Fibroblast of pulmonary artery (primary cell): ENCODE results near the gene ERC1.

ENCODE experiments used
- DNase-seq: peaks from one replicate; pipeline ENCODE4 v3.0.0-alpha.2; 2010; ENCODE audit warnings: low read depth
- H3K4me3 ChIP-seq: replicated peaks from 2 replicates; pipeline ENCODE4 v1.5.1; 2011; ENCODE audit warnings: low read depth, mild to moderate bottlenecking, control low read depth, low read length, moderate library complexity
- CTCF ChIP-seq: IDR thresholded peaks from 2 replicates; pipeline ENCODE4 v1.5.1; 2011; ENCODE audit warnings: mild to moderate bottlenecking, control low read depth, low read length, inconsistent platforms; ENCODE audit errors: missing control alignments

ERC1 gene

DNA sequence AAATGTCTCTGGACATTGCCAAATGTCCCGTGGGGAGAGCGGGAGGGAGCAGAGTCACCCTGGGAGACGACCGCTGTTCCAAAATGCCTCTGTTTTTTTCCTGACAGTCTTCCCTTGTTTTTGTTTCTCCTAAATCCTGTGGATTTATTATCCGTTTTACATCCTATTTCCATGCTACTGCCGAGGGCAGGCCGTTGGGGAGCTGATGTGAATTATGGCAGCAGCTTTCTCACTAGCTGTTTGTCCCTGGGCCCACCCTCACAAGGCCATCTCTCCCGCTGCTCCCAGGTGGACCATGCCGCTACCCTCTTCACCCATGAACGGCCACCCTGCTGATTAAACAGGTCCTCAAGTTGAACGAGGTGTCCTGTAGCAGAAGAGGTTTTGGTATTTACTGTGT lies 548.1 kb downstream of the ERC1 start:
- no peak for DNase-seq
- no peak overlapping the region for H3K4me3 ChIP-seq
- TF ChIP-seq CTCF, result no peak

GRCh38 chr12:1540690-1541089 lies 549.7 kb downstream of the ERC1 start:
- no peak overlapping the region for H3K4me3 ChIP-seq
- no peak for TF ChIP-seq CTCF
- DNase-seq, result no peak

- no peak for TF ChIP-seq CTCF
- no peak for DNase-seq
- no peak overlapping the region for H3K4me3 ChIP-seq
Measured at GRCh38 chr12:1542599-1542998, 551.6 kb downstream of the ERC1 start.

DNA sequence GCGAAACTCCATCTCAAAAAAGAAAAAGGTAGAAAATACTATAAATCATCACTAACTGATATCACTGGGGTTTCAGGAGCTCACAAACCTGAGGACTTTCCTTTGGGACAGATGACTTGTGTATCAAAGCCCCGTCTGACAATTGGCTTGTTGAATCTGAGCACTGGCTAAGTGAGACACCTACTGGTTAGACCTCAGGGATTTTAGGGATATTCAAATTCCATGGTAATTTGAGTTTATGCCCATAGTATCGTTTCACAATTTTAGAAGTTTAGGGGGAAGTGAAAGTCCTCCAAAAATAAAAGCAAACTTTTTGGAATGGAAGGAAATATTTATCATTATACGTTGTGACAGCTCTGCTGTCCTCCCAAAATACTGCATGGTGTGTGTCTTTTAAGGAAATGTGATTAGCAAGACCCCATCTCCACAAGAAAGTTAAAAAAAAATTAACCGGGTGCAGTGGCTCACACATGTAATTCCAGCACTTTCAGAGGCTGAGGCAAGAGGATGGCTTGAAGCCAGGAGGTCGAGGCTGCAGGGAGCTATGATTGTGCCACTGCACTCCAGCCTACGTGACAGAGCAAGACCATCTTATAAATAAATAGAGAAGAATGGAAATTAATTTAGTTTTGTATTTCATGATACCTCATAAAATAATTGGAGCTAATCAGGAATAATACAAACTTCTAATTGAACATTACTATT lies 554.1 kb downstream of the ERC1 start:
- TF ChIP-seq CTCF, result peak; percentile 59
- DNase-seq, result peak; percentile 65
- no peak overlapping the region for H3K4me3 ChIP-seq
